H9 (cell line): ENCODE measurements around the gene NEK8. TPM values are rescaled to one million over a fixed set of nuclear protein-coding genes. Genes with fewer than 3 reads are reported as not detected.

ENCODE experiments used
- DNase-seq: peaks from one replicate; pipeline ENCODE4 v3.0.0-alpha.2; 2017
- H2AFZ ChIP-seq: one replicate; pipeline ENCODE4 v1.6.1; 2013; ENCODE audit warnings: mild to moderate bottlenecking, low read length, control low read depth, moderate library complexity
- H2AK5ac ChIP-seq: 2 replicates; pipeline ENCODE4 v1.6.1; 2013; ENCODE audit warnings: low read length, control low read depth, mixed read lengths; ENCODE audit not compliant: insufficient read length
- H2BK120ac ChIP-seq: one replicate; pipeline ENCODE4 v1.6.1; 2013; ENCODE audit warnings: low read depth, mild to moderate bottlenecking, low read length, control low read depth, inconsistent platforms; ENCODE audit not compliant: poor library complexity, severe bottlenecking
- H2BK12ac ChIP-seq: 2 replicates; pipeline ENCODE4 v1.6.1; 2013; ENCODE audit warnings: low read length, control low read depth, mixed read lengths, low read depth; ENCODE audit not compliant: insufficient read length
- H2BK15ac ChIP-seq: 2 replicates; pipeline ENCODE4 v1.6.1; 2013; ENCODE audit warnings: low read depth, low read length, control low read depth
- H2BK20ac ChIP-seq: one replicate; pipeline ENCODE4 v1.6.1; 2013; ENCODE audit warnings: low read depth, mild to moderate bottlenecking, low read length, control low read depth, inconsistent platforms; ENCODE audit not compliant: poor library complexity, severe bottlenecking
- H2BK5ac ChIP-seq: 2 replicates; pipeline ENCODE4 v1.6.1; 2013; ENCODE audit warnings: low read length, control low read depth, mixed read lengths; ENCODE audit not compliant: insufficient read length
- H3K14ac ChIP-seq: 2 replicates; pipeline ENCODE4 v1.6.1; 2013; ENCODE audit warnings: low read length, control low read depth; ENCODE audit not compliant: insufficient read depth
- H3K18ac ChIP-seq: 2 replicates; pipeline ENCODE4 v1.6.1; 2013; ENCODE audit warnings: low read depth, mild to moderate bottlenecking, mixed read lengths, low read length, control low read depth; ENCODE audit not compliant: insufficient read length
- H3K23ac ChIP-seq: 2 replicates; pipeline ENCODE4 v1.6.1; 2013; ENCODE audit warnings: low read length, control low read depth, mixed read lengths, low read depth; ENCODE audit not compliant: insufficient read length
- H3K23me2 ChIP-seq: 2 replicates; pipeline ENCODE4 v1.6.1; 2013; ENCODE audit warnings: low read depth, mild to moderate bottlenecking, mixed read lengths, low read length, control low read depth; ENCODE audit not compliant: insufficient read length, poor library complexity, severe bottlenecking
- H3K27ac ChIP-seq: 2 replicates; pipeline ENCODE4 v1.5.1; 2013; ENCODE audit warnings: low read length, control low read depth, mixed read lengths, low read depth; ENCODE audit not compliant: insufficient read length
- H3K27me3 ChIP-seq: 2 replicates; pipeline ENCODE4 v1.6.1; 2013; ENCODE audit warnings: low read length, control low read depth, inconsistent platforms; ENCODE audit not compliant: insufficient read depth
- H3K4ac ChIP-seq: 2 replicates; pipeline ENCODE4 v1.6.1; 2013; ENCODE audit warnings: low read depth, mild to moderate bottlenecking, control low read depth, inconsistent platforms, low read length, moderate library complexity
- H3K4me1 ChIP-seq: 2 replicates; pipeline ENCODE4 v1.6.1; 2013; ENCODE audit warnings: low read length, control low read depth, inconsistent platforms; ENCODE audit not compliant: insufficient read depth
- H3K4me2 ChIP-seq: 2 replicates; pipeline ENCODE4 v1.6.1; 2013; ENCODE audit warnings: low read length, control low read depth, mixed read lengths; ENCODE audit not compliant: insufficient read length, insufficient read depth
- H3K56ac ChIP-seq: 2 replicates; pipeline ENCODE4 v1.6.1; 2013; ENCODE audit warnings: low read depth, mild to moderate bottlenecking, mixed read lengths, low read length, control low read depth; ENCODE audit not compliant: insufficient read length
- H3K79me1 ChIP-seq: 2 replicates; pipeline ENCODE4 v1.6.1; 2013; ENCODE audit warnings: low read depth, mild to moderate bottlenecking, moderate library complexity, low read length, control low read depth, inconsistent platforms; ENCODE audit not compliant: insufficient read depth, poor library complexity, severe bottlenecking
- H3K79me2 ChIP-seq: 2 replicates; pipeline ENCODE4 v1.6.1; 2013; ENCODE audit warnings: low read length, control low read depth, inconsistent platforms; ENCODE audit not compliant: insufficient read depth
- H3K9ac ChIP-seq: 2 replicates; pipeline ENCODE4 v1.6.1; 2013; ENCODE audit warnings: low read length, control low read depth, mixed read lengths; ENCODE audit not compliant: insufficient read length; ENCODE audit errors: extremely low read depth
- H3K9me3 ChIP-seq: one replicate; pipeline ENCODE4 v1.6.1; 2013; ENCODE audit warnings: low read depth, low read length, inconsistent platforms; ENCODE audit not compliant: control insufficient read depth
- H3T11ph ChIP-seq: one replicate; pipeline ENCODE4 v1.6.1; 2013; ENCODE audit warnings: mild to moderate bottlenecking, low read length, control low read depth, inconsistent platforms
- H4K20me1 ChIP-seq: one replicate; pipeline ENCODE4 v1.6.1; 2013; ENCODE audit not compliant: control insufficient read depth, insufficient read length, insufficient read depth
- H4K5ac ChIP-seq: 2 replicates; pipeline ENCODE4 v1.6.1; 2013; ENCODE audit warnings: low read depth, mild to moderate bottlenecking, mixed read lengths, low read length, control low read depth; ENCODE audit not compliant: insufficient read length
- H4K8ac ChIP-seq: replicated peaks from 2 replicates; pipeline ENCODE4 v1.6.1; 2013; ENCODE audit warnings: low read length, control low read depth, mixed read lengths, low read depth; ENCODE audit not compliant: insufficient read length
- H4K91ac ChIP-seq: 2 replicates; pipeline ENCODE4 v1.6.1; 2013; ENCODE audit warnings: low read depth, mild to moderate bottlenecking, moderate library complexity, mixed read lengths, low read length, control low read depth; ENCODE audit not compliant: insufficient read length
- H3K27ac Mint-ChIP-seq, 3 experiments: 2 replicates in 2 of 3; 3 replicates in 1 of 3; pipeline ENCODE4 v1.8.0; 2020 to 2021; ENCODE audit warnings: mixed read lengths in 3 of 3, mild to moderate bottlenecking in 1 of 3, moderate library complexity in 1 of 3
- H3K27me3 Mint-ChIP-seq: 2 replicates; pipeline ENCODE4 v1.8.0; 2021; ENCODE audit warnings: low read depth, mild to moderate bottlenecking, moderate library complexity, mixed read lengths
- H3K36me3 Mint-ChIP-seq, 3 experiments: 2 replicates in 2 of 3; 3 replicates in 1 of 3; pipeline ENCODE4 v1.8.0; 2020 to 2021; ENCODE audit warnings: low read depth in 3 of 3, mixed read lengths in 3 of 3; ENCODE audit not compliant: insufficient read depth in 1 of 3
- H3K4me1 Mint-ChIP-seq, 2 experiments: 2 replicates each; pipeline ENCODE4 v1.8.0; 2020; ENCODE audit warnings: mixed read lengths in 2 of 2
- H3K4me3 Mint-ChIP-seq, 2 experiments: 2 replicates in 1 of 2; 3 replicates in 1 of 2; pipeline ENCODE4 v1.8.0; 2020 to 2021; ENCODE audit warnings: mild to moderate bottlenecking in 2 of 2, mixed read lengths in 2 of 2, moderate library complexity in 1 of 2
- H3K9me3 Mint-ChIP-seq, 2 experiments: 2 replicates in 1 of 2; 3 replicates in 1 of 2; pipeline ENCODE4 v1.8.0; 2020; ENCODE audit warnings: mild to moderate bottlenecking in 2 of 2, mixed read lengths in 2 of 2, moderate library complexity in 1 of 2
- WGBS: extraction: QIAGEN DNeasy Blood & Tissue Kit; methylation state at CpG from one replicate; pipeline ENCODE4 v1.1.7; 2013; ENCODE audit warnings: missing lambda C conversion rate, low lambda C conversion rate, mixed read lengths; ENCODE audit not compliant: insufficient read length; ENCODE audit errors: extremely low coverage; 5-methylcytosine and 5-hydroxymethylcytosine counted together
- total RNA-seq: library from RNA; stranded (reverse); gene quantifications from 2 replicates; pipeline ENCODE4 v1.2.1, GENCODE V29; 2021
- TF ChIP-seq, protein P1 (sequence below): fragments of 200-600 bp; sonication (generic); conservative IDR thresholded peaks from 3 replicates; pipeline ENCODE4 v1.8.0; 2021; ENCODE audit warnings: antibody characterized with exemption, mild to moderate bottlenecking

The NEK8 gene
- total RNA-seq, 1 experiment from 2014 or later = 18.8 TPM

DNA sequence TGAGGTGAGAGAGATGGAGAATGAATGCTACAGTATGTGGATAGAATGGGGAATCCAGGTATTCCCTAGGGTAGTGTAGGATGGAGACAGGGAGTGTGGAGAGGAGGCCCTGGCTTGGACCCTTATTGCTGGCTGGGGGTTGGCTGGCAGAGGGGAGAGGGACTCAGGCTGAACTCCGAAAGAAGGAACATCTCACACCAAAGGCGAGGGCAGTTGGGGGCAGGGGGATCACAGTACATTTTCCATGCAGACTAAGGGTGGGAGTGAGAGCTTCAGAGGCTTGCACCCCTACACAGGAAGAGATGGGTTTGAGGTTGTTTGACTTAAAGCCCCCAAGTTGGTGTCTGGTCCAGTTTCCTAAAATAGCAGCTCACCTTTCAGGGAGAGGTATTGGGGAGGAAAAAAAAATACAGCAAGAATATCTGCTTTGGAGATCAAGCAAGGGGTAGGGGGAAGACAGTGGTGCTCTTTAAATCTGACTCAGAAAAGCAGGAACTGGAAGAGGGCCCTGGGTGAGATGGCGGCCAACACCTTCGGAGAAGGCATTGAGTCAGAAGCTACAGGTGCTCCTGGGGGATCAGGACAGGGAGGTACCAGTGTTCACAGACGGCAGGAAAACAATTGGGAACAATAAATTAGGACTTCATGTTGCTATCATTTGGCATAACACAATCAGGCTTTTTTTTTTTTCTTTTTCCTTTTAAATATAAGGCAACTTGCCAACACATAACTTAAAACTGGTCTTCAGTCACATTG, 27.6 kb downstream of the NEK8 start:
- peak overlapping the region in 2 of 3 experiments; percentile 15 to 80; a peak in 2 of 7 replicates for H3K27ac Mint-ChIP-seq
- Histone ChIP-seq H4K20me1 (no peaks in the 10 kb centered on the region), H2BK120ac (no peak overlapping the region), H2AK5ac (no peak overlapping the region), H4K91ac (no peak overlapping the region), H3K79me1 (no peaks in the 10 kb centered on the region), H2AFZ (no peak overlapping the region), H2BK12ac (no peak overlapping the region), H3K23ac (no peak overlapping the region), H3K9ac (no peak overlapping the region), H3K4me1 (peaks cover 12% of the 10 kb centered on the region; the same call in 1 of the 2 replicates), H3K14ac (no peak overlapping the region), H3K27me3 (no peaks in the 10 kb centered on the region), H3K27ac (no peak overlapping the region), H2BK20ac (no peak overlapping the region), H3K18ac (no peak overlapping the region), H2BK5ac (no peak overlapping the region), H3K56ac (no peak overlapping the region), H3K4ac (no peak overlapping the region), H3K23me2 (no peaks in the 10 kb centered on the region), H3T11ph (no peak overlapping the region), H4K5ac (no peak overlapping the region), H3K79me2 (no peaks in the 10 kb centered on the region), H2BK15ac (no peak overlapping the region), H3K9me3 (no peaks in the 10 kb centered on the region), H4K8ac (no peak overlapping the region), H3K4me2 (no peak overlapping the region)
- DNase-seq = no peak
- no peaks in the 10 kb centered on the region for H3K9me3 Mint-ChIP-seq
- WGBS = no CpG with 5 or more reads among the region's 5 CpGs
- H3K36me3 Mint-ChIP-seq = peaks cover 41 to 61% (median 47%) of the 10 kb centered on the region in 3 experiments
- TF ChIP-seq, protein P1, sequence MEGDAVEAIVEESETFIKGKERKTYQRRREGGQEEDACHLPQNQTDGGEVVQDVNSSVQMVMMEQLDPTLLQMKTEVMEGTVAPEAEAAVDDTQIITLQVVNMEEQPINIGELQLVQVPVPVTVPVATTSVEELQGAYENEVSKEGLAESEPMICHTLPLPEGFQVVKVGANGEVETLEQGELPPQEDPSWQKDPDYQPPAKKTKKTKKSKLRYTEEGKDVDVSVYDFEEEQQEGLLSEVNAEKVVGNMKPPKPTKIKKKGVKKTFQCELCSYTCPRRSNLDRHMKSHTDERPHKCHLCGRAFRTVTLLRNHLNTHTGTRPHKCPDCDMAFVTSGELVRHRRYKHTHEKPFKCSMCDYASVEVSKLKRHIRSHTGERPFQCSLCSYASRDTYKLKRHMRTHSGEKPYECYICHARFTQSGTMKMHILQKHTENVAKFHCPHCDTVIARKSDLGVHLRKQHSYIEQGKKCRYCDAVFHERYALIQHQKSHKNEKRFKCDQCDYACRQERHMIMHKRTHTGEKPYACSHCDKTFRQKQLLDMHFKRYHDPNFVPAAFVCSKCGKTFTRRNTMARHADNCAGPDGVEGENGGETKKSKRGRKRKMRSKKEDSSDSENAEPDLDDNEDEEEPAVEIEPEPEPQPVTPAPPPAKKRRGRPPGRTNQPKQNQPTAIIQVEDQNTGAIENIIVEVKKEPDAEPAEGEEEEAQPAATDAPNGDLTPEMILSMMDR = no peak
- peaks cover 1% of the 10 kb centered on the region; the same call in 1 of the 2 replicates for H3K27me3 Mint-ChIP-seq
- H3K4me3 Mint-ChIP-seq = no peak overlapping the region
- H3K4me1 Mint-ChIP-seq = peaks cover 22 to 28% of the 10 kb centered on the region in 2 experiments
